Neutrophil (primary cell): ENCODE results near the gene AIG1.
"Not testable (repeated sequence)": the region's sequence is repeated elsewhere in the genome, so short reads cannot be mapped to it uniquely, and the experiment has no call there.

ENCODE experiments used
- H3K27ac ChIP-seq: fragments of 200-600 bp; sonication (generic); 2 replicates; pipeline ENCODE4 v1.5.1; 2016; ENCODE audit warnings: mild to moderate bottlenecking, moderate library complexity
- H3K27me3 ChIP-seq: fragments of 200-600 bp; sonication (generic); 2 replicates; pipeline ENCODE4 v1.6.0; 2016; ENCODE audit warnings: mild to moderate bottlenecking
- H3K36me3 ChIP-seq: fragments of 200-600 bp; sonication (generic); 2 replicates; pipeline ENCODE4 v1.5.1; 2017
- H3K4me1 ChIP-seq, 2 experiments: fragments of 200-600 bp in 1 of 2; sonication (generic) in 1 of 2; 1 replicate in 1 of 2; 2 replicates in 1 of 2; pipeline versions ENCODE4 v1.5.1 to v1.6.1; 2013 to 2016; ENCODE audit warnings: low read depth in 1 of 2, low read length in 1 of 2, mild to moderate bottlenecking in 1 of 2, moderate library complexity in 1 of 2; ENCODE audit not compliant: control insufficient read depth in 1 of 2, insufficient read depth in 1 of 2
- H3K4me3 ChIP-seq, 2 experiments: fragments of 200-600 bp in 1 of 2; sonication (generic) in 1 of 2; 1 replicate in 1 of 2; 2 replicates in 1 of 2; pipeline ENCODE4 v1.5.1; 2013 to 2016; ENCODE audit warnings: low read depth in 1 of 2, low read length in 1 of 2, mild to moderate bottlenecking in 1 of 2, moderate library complexity in 1 of 2
- H3K9me3 ChIP-seq: fragments of 200-600 bp; sonication (generic); 2 replicates; pipeline ENCODE4 v1.5.1; 2016
- CTCF ChIP-seq: fragments of 200-600 bp; sonication (generic); IDR thresholded peaks from 2 replicates; pipeline ENCODE4 v1.5.1; 2016; ENCODE audit warnings: antibody characterized with exemption

The AIG1 gene

GRCh38 chr6:143074670-143075318, 14.1 kb downstream of the AIG1 start:
- Histone ChIP-seq H3K27ac (no peak overlapping the region), H3K4me3 (no peak overlapping the region), H3K27me3 (no peaks in the 10 kb centered on the region), H3K4me1 (no peaks in the 10 kb centered on the region), H3K9me3 (no peaks in the 10 kb centered on the region), H3K36me3 (no peaks in the 10 kb centered on the region)
- no peak for TF ChIP-seq CTCF

- Histone ChIP-seq H3K4me1 (no peaks in the 10 kb centered on the region), H3K9me3 (no peaks in the 10 kb centered on the region), H3K36me3 (no peaks in the 10 kb centered on the region), H3K4me3 (no peak overlapping the region), H3K27me3 (no peaks in the 10 kb centered on the region), H3K27ac (peak overlapping the region; percentile 53)
- TF ChIP-seq CTCF, result no peak
These were observed 18.0 kb downstream of the AIG1 start for GRCh38 chr6:143078468-143079324.

- peak overlapping the region; percentile 53 for H3K27ac ChIP-seq
- no peaks in the 10 kb centered on the region for H3K36me3 ChIP-seq
- H3K9me3 ChIP-seq, result no peaks in the 10 kb centered on the region
- no peak for TF ChIP-seq CTCF
- no peaks in the 10 kb centered on the region for H3K27me3 ChIP-seq
- H3K4me3 ChIP-seq, result no peak overlapping the region
- no peaks in the 10 kb centered on the region for H3K4me1 ChIP-seq
These were observed 18.6 kb downstream of the AIG1 start for GRCh38 chr6:143079325-143079640.

- not testable (repeated sequence) for H3K9me3 ChIP-seq, H3K36me3 ChIP-seq, H3K4me1 ChIP-seq, H3K27ac ChIP-seq, H3K27me3 ChIP-seq, H3K4me3 ChIP-seq
These were observed 21.6 kb downstream of the AIG1 start for GRCh38 chr6:143082274-143082673.

GRCh38 chr6:143084019-143084418, 23.3 kb downstream of the AIG1 start:
- H3K4me3 ChIP-seq, H3K27me3 ChIP-seq, H3K36me3 ChIP-seq, H3K4me1 ChIP-seq, H3K9me3 ChIP-seq, H3K27ac ChIP-seq: not testable (repeated sequence)

- H3K27me3 ChIP-seq, H3K9me3 ChIP-seq, H3K4me3 ChIP-seq, H3K27ac ChIP-seq, H3K4me1 ChIP-seq, H3K36me3 ChIP-seq: not testable (repeated sequence)
These were observed 26.6 kb downstream of the AIG1 start for GRCh38 chr6:143087335-143087734.

- Histone ChIP-seq H3K4me1 (no peaks in the 10 kb centered on the region), H3K9me3 (no peaks in the 10 kb centered on the region), H3K27ac (no peak overlapping the region), H3K4me3 (no peak overlapping the region), H3K27me3 (no peaks in the 10 kb centered on the region), H3K36me3 (no peaks in the 10 kb centered on the region)
- TF ChIP-seq CTCF, result no peak
These were observed 27.2 kb downstream of the AIG1 start for GRCh38 chr6:143087856-143088255.
